NCI-H1092 treated with DMSO at 0.1 percent for 48 hours (cell line): ENCODE measurements around the gene FGD4.

Source experiments
- DNase-seq: peaks from one replicate; lab custom pipeline; 2025; lab: John Stamatoyannopoulos, UW

The FGD4 gene

DNA sequence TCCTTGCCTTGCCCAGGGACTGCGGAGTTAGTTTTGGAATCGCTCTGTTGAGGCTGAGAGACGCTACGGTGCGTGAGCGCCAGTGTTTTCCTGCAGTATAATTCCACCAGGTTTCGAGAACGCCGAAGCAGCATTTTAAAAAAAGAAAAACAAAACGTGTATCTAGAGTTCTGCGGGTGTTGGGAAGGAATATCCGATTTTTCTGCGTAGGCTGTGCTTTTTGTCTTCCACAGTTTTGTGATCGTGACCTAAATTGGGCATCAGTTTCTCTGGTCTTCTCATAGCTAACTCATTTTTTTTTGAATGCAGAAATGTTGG lies 280.5 kb downstream of the FGD4 start:
- DNase-seq, result peak; percentile 41

DNA sequence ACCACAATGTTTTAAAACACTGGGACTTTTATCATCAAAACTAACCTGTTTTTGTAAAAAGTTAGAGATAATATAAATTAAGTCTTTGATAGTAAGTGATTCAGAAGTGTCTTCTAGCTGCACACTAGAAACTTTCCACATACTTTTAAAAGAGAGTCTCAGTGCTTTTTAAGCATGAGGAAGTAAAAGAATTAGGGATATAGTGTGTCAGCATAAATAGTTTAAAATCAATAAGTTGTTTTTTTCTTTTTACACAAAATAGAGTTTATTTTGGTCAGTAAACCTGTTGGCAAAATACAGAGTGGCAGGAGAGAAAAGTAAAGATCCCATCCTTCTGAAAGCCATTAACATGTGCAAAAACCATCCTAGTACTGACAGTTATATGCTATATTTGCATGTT lies 281.4 kb downstream of the FGD4 start:
- no peak for DNase-seq

DNA sequence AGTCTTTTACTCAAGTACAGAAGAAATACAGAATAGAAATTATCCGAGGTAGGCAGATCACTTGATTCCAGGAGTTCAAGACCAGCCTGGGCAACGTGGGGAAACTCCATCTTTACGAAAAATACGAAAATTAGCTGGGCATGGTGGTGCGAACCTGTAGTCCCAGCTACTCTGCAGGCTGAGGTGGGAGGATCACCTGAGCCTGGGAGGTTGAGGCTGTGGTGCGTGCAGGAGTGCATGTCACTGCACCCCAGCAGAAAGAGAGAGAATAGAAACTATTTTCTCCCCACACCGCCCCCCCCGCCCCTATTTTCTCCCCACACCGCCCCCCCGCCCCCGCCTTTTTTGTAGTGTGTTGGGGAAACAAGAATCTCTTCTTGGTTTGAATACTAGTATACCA lies 281.9 kb downstream of the FGD4 start:
- DNase-seq, result no peak

- no peak for DNase-seq
These were observed 287.0 kb downstream of the FGD4 start for GRCh38 chr12:32686340-32686739.

DNA sequence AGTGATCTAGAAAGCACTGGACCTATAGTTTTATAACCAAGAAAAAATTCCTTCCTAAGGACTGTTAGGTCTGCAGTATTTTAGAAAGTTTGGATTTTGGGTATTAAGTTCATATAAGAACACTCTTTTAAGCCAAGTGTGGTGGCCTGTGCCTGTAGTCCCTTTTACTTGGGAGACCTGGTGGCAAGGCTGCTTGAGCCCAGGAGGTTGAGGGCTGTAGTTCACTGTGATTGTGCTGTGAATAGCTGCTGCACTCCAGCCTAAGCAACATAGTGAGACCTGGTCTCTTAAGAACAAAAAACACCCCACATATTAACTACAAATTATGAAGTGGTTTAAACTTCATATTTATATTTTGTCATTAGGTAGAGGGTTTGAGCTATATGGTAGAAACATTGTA lies 289.4 kb downstream of the FGD4 start:
- DNase-seq, result no peak

- no peak for DNase-seq
These were observed 291.6 kb downstream of the FGD4 start for GRCh38 chr12:32690927-32691326.

GRCh38 chr12:32692358-32692757 lies 293.0 kb downstream of the FGD4 start:
- no peak for DNase-seq

DNA sequence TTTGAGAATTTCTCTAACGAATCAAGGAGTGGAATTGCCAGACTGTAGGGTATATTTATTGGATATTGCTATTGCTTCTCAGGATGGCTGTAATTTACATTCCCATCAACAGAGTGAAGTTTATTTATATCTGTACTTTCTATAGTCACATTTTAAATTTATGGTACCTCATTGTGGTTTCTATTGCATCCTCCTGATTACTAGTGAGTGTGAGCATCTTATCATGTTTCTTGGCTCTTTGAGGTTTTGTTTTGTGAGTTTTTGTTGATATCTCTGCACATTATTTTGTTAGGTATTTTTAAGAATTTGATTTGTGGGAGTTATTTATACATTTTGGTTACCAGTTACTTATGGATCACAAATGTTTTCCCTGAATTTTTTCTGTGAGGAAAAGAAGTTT lies 293.7 kb downstream of the FGD4 start:
- no peak for DNase-seq
